ENCODE measurements around the gene SEC16A.
A peak's percentile ranks its signal among the peaks of the same experiment; 100 is the strongest.

Gene SEC16A

GRCh38 chr9:136439481-136440408, 43.1 kb downstream of the SEC16A start, which contains the start of gene INPP5E:
Gene INPP5E (minus strand): TSS chr9:136439845. CDS start chr9:136439419, 426 bp downstream.
- no peaks in the 10 kb centered on the region for H3K9me3 Mint-ChIP-seq (ENCODE audit: low read depth)
- peak within 1 kb of the TSS; percentile 89 for H3K4me3 Mint-ChIP-seq
- no peaks in the 10 kb centered on the region for H3K36me3 Mint-ChIP-seq
- H3K27me3 Mint-ChIP-seq, result no peaks in the 10 kb centered on the region
- H3K4me1 Mint-ChIP-seq (ENCODE audit: low read depth), result peaks cover 24% of the 10 kb centered on the region
- H3K27ac Mint-ChIP-seq, result peak within 1 kb of the TSS; percentile 54

GRCh38 chr9:136438548-136439480, 44.0 kb downstream of the SEC16A start:
- peaks cover 24% of the 10 kb centered on the region for H3K4me1 Mint-ChIP-seq (ENCODE audit: low read depth)
- no peaks in the 10 kb centered on the region for H3K27me3 Mint-ChIP-seq
- H3K36me3 Mint-ChIP-seq, result no peaks in the 10 kb centered on the region

DNA sequence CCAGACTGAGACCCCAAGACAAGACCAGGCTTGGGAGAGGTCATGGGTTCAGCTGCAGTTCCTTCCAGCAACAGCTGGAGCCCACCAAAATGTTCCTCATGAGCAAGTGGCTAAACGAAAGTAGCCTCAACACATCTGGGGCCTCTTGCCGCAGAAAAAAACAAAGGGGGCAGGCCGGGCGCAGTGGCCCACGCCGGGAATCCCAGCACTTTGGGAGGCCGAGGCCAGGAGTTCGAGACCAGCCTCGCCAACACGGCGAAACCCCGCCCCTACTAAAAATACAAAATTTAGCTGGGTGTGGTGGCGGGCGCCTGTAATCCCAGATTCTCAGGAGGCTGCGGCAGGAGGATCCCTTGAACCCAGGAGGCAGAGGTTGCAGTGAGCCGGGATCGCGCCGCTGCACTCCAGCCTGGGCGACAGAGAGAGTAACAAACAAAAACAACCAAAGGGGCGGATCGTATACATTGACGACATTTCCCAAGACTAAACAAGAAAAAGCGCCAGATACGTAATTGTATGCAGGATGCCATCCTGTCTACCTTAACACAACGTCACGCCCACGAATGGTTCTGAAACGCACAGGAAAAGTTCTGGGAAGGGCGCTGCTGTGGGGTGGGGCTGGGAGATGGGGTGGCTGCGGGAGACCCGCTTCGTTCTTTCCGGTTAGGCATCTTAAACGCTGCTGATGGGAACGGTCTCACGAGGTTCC, 44.8 kb downstream of the SEC16A start:
- H3K4me1 Mint-ChIP-seq (ENCODE audit: low read depth), result peaks cover 24% of the 10 kb centered on the region
- peak overlapping the region; percentile 34 for H3K27ac Mint-ChIP-seq
- no peaks in the 10 kb centered on the region for H3K9me3 Mint-ChIP-seq (ENCODE audit: low read depth)
- H3K27me3 Mint-ChIP-seq, result no peaks in the 10 kb centered on the region
- no peaks in the 10 kb centered on the region for H3K36me3 Mint-ChIP-seq
- H3K4me3 Mint-ChIP-seq, result peak overlapping the region; percentile 89

More at GRCh38 chr9:136438548-136439480, 44.0 kb downstream of the SEC16A start:
- H3K4me3 Mint-ChIP-seq, result peak overlapping the region; percentile 89
- no peaks in the 10 kb centered on the region for H3K9me3 Mint-ChIP-seq (ENCODE audit: low read depth)
- H3K27ac Mint-ChIP-seq, result no peak overlapping the region

DNA sequence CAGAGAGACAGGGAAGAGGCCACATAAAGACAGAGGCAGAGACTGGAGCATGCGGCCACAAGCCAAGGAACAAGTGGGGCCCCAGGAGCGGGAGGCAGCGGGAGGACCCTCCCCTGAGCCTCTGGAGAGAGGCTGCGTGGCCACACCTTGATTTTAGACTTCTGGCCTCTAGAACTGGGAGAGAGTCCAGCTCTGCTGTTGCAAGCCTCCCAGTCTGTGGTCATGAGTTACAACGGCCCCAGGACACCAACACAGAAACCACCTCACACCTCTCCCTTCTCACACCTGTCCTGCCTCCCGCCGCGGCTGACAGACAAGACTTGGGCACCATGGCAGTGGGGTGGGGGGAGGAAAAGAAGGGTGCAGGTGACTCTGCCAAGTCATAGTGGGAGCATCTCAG, 45.4 kb downstream of the SEC16A start:
- Mint-ChIP-seq H3K9me3 (ENCODE audit: low read depth) (no peaks in the 10 kb centered on the region), H3K4me3 (peak overlapping the region; percentile 89), H3K27me3 (no peaks in the 10 kb centered on the region), H3K4me1 (ENCODE audit: low read depth) (peaks cover 24% of the 10 kb centered on the region), H3K36me3 (no peaks in the 10 kb centered on the region), H3K27ac (no peak overlapping the region)

GRCh38 chr9:136436055-136436634, 46.7 kb downstream of the SEC16A start:
- Mint-ChIP-seq H3K9me3 (ENCODE audit: low read depth) (no peaks in the 10 kb centered on the region), H3K27me3 (no peaks in the 10 kb centered on the region), H3K27ac (no peak overlapping the region), H3K4me1 (ENCODE audit: low read depth) (peaks cover 24% of the 10 kb centered on the region), H3K36me3 (no peaks in the 10 kb centered on the region), H3K4me3 (peak overlapping the region; percentile 19)

GRCh38 chr9:136434580-136435169, 48.2 kb downstream of the SEC16A start:
- H3K4me1 Mint-ChIP-seq (ENCODE audit: low read depth), result peaks cover 24% of the 10 kb centered on the region
- no peaks in the 10 kb centered on the region for H3K9me3 Mint-ChIP-seq (ENCODE audit: low read depth)
- H3K27me3 Mint-ChIP-seq, result no peaks in the 10 kb centered on the region
- H3K4me3 Mint-ChIP-seq, result no peak overlapping the region
- no peaks in the 10 kb centered on the region for H3K36me3 Mint-ChIP-seq
- H3K27ac Mint-ChIP-seq, result no peak overlapping the region

DNA sequence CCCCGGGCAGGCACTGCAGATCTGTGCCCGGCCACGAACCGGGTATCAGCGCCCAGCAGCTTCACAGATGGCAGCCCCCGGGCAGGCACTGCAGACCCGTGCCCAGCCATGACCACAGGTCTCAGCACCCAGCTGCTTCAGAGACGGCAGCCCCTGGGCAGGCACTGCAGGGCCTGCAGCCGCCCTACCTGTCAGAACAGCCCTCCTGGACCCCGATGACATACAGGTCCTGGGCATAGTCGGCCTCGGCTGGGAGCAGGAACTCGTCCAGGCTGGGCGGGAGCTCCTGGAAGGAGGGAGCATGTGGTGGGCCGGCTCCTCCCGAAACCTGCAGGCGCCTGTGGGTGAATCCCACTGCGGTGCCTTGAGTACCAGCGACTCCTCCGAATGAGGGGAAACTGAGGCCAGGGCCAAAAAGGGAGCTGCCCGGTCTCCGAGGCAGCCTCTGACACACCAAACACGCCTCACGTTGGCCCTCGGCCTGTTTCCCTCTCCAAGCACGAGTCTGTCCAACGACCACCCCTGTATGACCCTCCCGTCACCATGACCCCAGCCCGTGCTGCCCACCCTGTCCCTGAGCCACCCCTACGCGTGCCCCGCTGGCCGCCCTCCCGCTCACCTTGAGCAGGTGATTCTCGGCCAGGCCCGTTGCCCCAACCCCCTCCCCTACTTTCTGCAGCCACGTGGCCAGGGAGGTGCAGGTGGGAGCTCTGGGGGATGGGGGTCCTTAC, 48.8 kb downstream of the SEC16A start:
- no peaks in the 10 kb centered on the region for H3K36me3 Mint-ChIP-seq
- H3K27me3 Mint-ChIP-seq, result no peaks in the 10 kb centered on the region
- H3K4me1 Mint-ChIP-seq (ENCODE audit: low read depth), result peaks cover 24% of the 10 kb centered on the region
- H3K4me3 Mint-ChIP-seq, result no peak overlapping the region
- no peaks in the 10 kb centered on the region for H3K9me3 Mint-ChIP-seq (ENCODE audit: low read depth)
- H3K27ac Mint-ChIP-seq, result no peak overlapping the region

GRCh38 chr9:136433043-136433715, 49.7 kb downstream of the SEC16A start:
- Mint-ChIP-seq H3K36me3 (no peaks in the 10 kb centered on the region), H3K4me3 (no peak overlapping the region), H3K4me1 (ENCODE audit: low read depth) (peaks cover 22% of the 10 kb centered on the region), H3K27me3 (no peaks in the 10 kb centered on the region), H3K9me3 (ENCODE audit: low read depth) (no peaks in the 10 kb centered on the region), H3K27ac (no peak overlapping the region)

GRCh38 chr9:136432591-136432990, 50.2 kb downstream of the SEC16A start:
- Mint-ChIP-seq H3K4me1 (ENCODE audit: low read depth) (peaks cover 17% of the 10 kb centered on the region), H3K36me3 (no peaks in the 10 kb centered on the region), H3K27ac (no peak overlapping the region), H3K27me3 (no peaks in the 10 kb centered on the region), H3K9me3 (ENCODE audit: low read depth) (no peaks in the 10 kb centered on the region), H3K4me3 (no peak overlapping the region)

DNA sequence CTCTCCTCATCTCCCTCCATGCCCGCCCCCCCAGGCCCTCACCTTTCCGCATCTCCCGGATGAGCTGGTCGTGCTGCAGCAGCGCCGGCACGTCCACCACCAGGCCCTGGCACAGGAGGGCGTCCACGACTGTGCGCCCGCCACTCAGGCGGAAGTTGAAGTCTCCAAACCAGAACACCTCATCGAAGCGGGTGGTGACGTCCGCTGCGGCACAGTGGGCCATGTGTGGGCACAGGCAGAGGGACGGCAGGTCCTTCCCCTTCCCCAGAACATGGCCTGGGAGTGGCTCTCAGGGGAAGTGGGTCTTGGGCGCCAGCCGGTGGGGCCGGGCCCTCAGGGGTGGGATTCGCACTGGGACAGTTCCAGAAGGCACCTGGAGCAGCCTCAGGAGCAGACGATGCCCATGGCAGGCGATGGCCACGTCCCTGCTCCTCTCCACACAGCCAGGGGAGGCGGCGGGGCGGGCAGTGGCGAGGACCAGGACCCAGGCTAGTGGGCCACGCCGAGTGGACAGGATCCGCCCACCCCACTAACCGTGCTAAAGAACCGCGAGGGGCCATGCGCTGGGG, 51.0 kb downstream of the SEC16A start:
- Mint-ChIP-seq H3K27ac (no peak overlapping the region), H3K4me3 (no peak overlapping the region), H3K36me3 (no peaks in the 10 kb centered on the region), H3K4me1 (ENCODE audit: low read depth) (peaks cover 10% of the 10 kb centered on the region), H3K9me3 (ENCODE audit: low read depth) (no peaks in the 10 kb centered on the region), H3K27me3 (no peaks in the 10 kb centered on the region)

DNA sequence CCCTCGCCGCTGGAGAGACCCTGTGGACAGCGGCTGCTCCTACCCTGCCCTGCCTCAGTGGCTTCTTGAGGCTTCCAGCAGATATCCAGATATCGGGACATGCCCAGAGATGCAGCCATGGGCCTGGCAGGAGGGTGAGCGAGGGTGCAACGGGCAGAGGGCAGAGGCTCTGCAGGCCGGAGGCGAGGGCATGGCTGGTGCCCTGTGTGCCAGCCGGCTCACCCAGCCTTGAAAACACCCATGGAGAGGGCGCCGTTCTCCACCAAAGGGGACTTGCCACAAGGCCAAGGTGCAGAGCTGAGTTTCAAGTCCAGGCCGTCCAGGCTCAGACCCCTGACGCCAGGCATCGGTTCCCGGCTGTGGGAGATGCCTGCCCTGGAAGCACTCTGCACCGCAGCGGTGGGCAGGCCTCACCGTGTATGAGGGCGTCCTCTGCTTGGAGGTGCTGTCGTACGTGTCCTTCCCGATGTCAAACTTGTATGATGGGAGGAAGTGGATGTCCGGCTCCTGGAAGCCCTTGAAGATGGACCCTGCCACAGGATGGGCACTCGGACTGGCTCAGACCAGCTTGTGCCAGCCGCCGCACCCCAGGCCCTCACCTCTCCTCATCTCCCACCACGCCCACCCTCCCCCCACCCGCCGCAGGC, 52.1 kb downstream of the SEC16A start:
- Mint-ChIP-seq H3K9me3 (ENCODE audit: low read depth) (no peaks in the 10 kb centered on the region), H3K27me3 (no peaks in the 10 kb centered on the region), H3K36me3 (no peaks in the 10 kb centered on the region), H3K27ac (no peak overlapping the region), H3K4me3 (no peak overlapping the region), H3K4me1 (ENCODE audit: low read depth) (peaks cover 2% of the 10 kb centered on the region)

DNA sequence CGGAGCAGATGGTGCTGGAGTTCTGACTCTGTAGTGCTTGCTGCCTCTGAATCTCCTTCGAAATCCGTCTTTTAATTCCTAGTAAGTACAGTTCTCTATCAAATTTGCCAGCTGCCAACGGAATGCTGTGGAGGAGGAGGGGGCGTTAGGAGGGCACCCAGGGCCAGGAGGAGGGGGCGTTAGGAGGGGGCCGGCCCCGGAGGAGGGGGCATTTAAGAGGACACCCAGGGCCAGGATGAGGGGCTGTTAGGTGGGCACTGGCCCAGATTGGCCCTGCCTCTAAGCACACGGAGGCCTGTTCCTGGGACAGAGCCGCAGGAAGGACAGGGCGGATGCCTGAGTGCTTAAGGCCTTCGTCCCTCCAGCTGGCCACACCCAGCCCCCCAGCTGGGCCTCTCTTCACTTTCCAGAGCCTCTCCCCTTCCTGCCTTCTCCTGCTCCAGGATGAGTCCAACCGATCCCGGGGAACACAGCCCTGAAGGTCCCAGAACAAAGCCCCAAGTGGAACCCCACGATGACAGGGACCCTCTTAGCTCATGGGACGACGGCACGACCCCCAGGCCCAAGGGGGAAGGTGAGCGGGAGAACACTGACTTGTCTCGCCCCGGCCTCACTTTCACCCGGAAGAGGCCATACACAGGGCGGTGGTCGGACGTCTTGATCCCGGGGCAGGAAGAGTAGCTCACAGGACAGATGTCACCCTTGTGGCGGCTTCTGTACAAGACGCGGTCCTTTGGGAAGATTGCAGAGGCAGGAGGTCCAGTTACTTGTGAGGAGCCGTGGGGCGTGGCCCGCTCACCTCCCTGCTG, 53.0 kb downstream of the SEC16A start:
- Mint-ChIP-seq H3K27me3 (no peaks in the 10 kb centered on the region), H3K4me3 (no peak overlapping the region), H3K27ac (no peak overlapping the region), H3K36me3 (no peaks in the 10 kb centered on the region), H3K4me1 (ENCODE audit: low read depth) (no peaks in the 10 kb centered on the region), H3K9me3 (ENCODE audit: low read depth) (no peaks in the 10 kb centered on the region)

Measured in activated naive CD8-positive, alpha-beta T cell (primary cell).